ENCODE measurements around the gene EIF4EBP2.

- TF ChIP-seq CTCF (IDR thresholded peaks at IDR 0.05): no peak
- no peak for TF ChIP-seq POLR2A (IDR thresholded peaks at IDR 0.05)
These were observed 28.9 kb upstream of the EIF4EBP2 start for GRCh38 chr10:70374775-70375614.

All from thyroid gland (tissue), 4 donors.